ENCODE data around the gene DPP6.

The DPP6 gene

DNA sequence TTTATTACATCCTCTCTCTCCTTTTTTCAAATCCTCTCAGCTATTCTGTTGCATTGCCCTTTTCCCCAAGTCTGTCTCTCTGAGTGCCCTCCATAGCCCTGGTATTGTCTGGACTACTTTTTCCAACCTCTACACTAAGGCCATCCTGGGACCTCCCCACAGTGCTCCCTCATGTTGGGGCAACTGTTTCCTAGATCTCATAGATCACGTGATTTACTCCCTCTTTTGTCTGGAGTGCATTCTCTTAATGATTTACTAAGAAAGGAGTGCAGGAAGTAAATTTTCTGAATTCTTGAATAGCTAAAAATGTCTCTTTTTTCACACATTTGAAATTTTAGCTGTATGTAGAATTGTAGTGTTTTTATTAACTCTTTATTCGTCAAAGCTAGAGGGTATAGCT lies 733.7 kb downstream of the DPP6 start:
- H3K4me3 ChIP-seq: no peak overlapping the region
- H3K27ac ChIP-seq: no peak overlapping the region
- no peak for DNase-seq (ENCODE audit: low spot score)
- TF ChIP-seq, protein P1, sequence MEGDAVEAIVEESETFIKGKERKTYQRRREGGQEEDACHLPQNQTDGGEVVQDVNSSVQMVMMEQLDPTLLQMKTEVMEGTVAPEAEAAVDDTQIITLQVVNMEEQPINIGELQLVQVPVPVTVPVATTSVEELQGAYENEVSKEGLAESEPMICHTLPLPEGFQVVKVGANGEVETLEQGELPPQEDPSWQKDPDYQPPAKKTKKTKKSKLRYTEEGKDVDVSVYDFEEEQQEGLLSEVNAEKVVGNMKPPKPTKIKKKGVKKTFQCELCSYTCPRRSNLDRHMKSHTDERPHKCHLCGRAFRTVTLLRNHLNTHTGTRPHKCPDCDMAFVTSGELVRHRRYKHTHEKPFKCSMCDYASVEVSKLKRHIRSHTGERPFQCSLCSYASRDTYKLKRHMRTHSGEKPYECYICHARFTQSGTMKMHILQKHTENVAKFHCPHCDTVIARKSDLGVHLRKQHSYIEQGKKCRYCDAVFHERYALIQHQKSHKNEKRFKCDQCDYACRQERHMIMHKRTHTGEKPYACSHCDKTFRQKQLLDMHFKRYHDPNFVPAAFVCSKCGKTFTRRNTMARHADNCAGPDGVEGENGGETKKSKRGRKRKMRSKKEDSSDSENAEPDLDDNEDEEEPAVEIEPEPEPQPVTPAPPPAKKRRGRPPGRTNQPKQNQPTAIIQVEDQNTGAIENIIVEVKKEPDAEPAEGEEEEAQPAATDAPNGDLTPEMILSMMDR (IDR thresholded peaks at IDR 0.05): no peak

DNA sequence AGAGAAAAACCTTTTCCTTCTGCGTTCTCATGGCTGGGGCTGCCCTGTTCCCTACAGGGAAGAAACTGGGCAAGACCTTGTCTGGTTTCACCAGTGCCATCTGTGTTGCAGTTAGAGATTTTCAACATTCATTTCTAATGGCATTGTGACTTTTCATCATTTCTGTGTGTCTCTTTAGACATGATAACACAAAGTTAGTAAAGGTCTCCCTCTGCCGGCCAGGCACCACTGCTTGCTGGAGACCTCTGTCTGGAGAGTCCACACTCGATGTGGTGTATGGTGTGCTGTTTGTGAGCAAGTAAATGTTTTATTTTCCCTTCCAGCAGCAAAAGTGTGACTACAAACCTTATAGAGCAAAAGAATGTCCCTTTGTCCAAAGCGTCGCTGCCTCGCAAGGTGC lies 737.2 kb downstream of the DPP6 start:
- no peak overlapping the region for H3K4me3 ChIP-seq
- no peak for DNase-seq (ENCODE audit: low spot score)
- no peak overlapping the region for H3K27ac ChIP-seq
- TF ChIP-seq, protein P1 (IDR thresholded peaks at IDR 0.05): no peak

DNA sequence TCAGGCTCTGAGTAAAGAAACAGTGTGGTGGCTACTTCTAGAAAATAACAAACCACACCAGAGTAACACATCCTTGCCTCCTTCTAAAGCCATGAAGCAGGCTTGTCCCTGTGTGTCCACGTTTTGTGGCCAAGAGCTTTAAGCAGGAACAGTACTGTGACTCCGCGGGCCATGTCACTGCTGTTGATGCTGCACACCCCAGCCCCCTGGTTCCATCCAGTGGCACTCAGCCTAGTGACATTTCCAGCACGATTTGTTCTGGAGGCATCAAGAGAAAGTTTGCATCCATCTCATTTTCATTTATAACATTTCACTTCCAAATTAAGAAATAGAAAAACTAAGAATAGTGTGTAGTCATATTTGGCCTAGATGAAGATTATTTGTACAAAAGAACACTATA lies 739.4 kb downstream of the DPP6 start:
- TF ChIP-seq, protein P1 (IDR thresholded peaks at IDR 0.05): no peak
- Histone ChIP-seq H3K4me3 (no peak overlapping the region), H3K27ac (no peak overlapping the region)
- no peak for DNase-seq (ENCODE audit: low spot score)

DNA sequence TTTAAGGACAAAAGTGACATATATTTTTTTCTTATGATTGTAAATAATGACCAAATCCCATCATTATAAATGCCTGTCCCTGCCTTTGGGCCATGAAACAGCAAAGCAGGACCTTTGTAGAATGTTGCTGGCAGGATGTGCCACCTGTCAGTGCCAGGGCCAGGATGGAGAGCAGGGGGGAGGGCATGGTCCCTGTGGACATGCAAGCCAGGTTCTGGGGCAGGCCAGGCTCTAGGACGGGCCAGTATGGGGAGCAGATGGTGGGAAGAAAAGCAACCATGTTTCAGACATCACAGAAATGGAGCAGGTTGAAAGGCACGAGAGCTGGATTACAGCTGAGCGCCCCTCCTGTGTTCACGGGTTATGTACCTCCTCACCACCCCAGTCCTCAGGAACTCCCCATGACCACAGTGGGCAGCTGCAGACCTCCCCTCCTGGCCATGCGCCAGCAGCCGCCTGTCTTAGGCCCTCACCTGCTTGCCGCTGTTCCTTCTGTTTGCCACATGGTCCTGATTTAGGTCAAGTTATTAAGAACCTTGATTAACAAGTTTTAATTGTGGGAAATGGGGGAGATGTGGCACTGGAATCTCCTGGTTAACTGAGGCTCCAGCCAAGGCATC lies 740.3 kb downstream of the DPP6 start:
- Histone ChIP-seq H3K4me3 (no peak overlapping the region), H3K27ac (no peak overlapping the region)
- no peak for DNase-seq (ENCODE audit: low spot score)
- TF ChIP-seq, protein P1 (IDR thresholded peaks at IDR 0.05): no peak

DNA sequence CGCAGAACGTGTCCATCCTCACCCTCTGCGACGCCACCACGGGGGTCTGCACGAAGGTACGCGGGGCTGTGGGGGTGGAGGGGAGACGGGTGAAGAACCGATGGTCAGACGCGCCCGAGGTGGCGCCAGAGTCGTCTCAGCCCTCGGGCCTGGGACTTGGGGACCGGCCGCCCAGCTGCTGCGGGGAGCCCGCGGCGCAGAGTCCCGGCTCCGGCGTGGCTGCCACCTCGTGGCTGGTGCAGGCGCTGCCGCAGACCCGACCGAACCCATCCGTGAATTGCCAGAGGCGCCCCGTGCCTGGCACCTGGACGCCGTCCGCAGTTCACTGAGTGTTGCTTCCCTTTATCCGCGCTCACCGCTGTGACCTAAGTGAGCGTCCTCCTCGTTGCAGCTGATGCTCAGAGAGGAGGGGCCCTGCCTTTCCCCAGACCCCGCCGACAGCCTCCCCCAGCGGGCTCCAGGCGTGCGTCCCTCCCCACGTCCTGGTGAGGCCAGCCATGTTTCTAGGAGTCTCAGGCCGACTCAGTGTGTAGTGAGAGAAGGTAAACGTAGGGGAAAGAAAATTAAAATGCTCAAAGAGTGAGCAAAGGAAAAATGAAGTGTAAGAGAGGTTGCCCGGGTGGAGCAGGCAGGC lies 742.1 kb downstream of the DPP6 start:
- no peak for DNase-seq (ENCODE audit: low spot score)
- H3K4me3 ChIP-seq: no peak overlapping the region
- TF ChIP-seq, protein P1 (IDR thresholded peaks at IDR 0.05): no peak
- H3K27ac ChIP-seq: no peak overlapping the region

DNA sequence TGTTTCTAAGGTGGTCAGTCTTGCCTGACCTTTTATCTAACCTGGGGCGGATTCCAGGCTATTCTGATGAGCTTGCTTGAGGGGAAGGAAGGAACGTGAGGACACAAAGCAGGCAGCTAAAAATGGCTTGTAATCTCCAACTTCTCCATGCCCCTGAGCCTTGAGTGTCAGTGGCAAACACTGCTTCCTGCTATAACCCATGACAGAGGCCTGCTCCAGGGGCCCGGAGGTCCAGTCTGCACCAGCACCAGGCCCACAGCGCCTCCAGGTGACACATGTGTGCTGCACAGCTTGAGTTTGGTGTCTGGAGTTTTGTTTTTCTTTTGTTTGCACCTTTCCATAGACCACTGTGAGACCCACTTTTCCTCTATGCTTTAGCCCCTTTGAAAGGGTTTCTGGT lies 742.8 kb downstream of the DPP6 start:
- Histone ChIP-seq H3K4me3 (no peak overlapping the region), H3K27ac (no peak overlapping the region)
- TF ChIP-seq, protein P1 (IDR thresholded peaks at IDR 0.05): no peak
- no peak for DNase-seq (ENCODE audit: low spot score)

DNA sequence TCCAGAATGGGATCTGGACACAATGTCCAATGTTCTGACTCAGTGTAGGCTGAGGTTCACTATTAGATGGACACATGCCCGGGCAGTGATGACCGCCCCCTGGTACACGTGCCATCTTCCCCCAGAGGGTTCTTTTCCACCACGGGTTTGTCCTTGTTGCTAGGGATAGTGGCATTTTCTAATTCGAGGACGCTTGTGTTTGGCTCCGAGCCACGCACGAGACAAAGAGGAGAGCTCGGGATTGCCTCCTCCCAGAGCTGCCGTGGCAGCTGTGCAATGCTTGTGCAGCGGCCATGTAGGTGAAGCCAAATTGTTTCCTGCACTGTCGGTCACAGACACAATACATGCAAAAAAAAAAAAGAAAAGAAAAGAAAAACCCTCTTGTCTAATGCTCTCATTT lies 743.2 kb downstream of the DPP6 start:
- Histone ChIP-seq H3K4me3 (no peak overlapping the region), H3K27ac (no peak overlapping the region)
- no peak for DNase-seq (ENCODE audit: low spot score)
- TF ChIP-seq, protein P1 (IDR thresholded peaks at IDR 0.05): no peak

All from coronary artery (tissue), 2 donors.